ENCODE measurements around the gene FGA. TPM values are rescaled to one million over a fixed set of nuclear protein-coding genes. Genes with fewer than 3 reads are reported as not detected.

FGA gene
- total RNA-seq, 2 donors from 2014 or later = not detected

GRCh38 chr4:154582723-154583122 lies 7.8 kb downstream of the FGA start:
- Mint-ChIP-seq H3K4me3 (no peak overlapping the region), H3K9me3 (no peaks in the 10 kb centered on the region)

GRCh38 chr4:154579927-154580326 lies 10.6 kb downstream of the FGA start:
- Mint-ChIP-seq H3K4me3 (no peak overlapping the region), H3K4me1 (ENCODE audit: low read depth in 2 of 2) (no peaks in the 10 kb centered on the region), H3K27ac (no peak overlapping the region), H3K27me3 (peaks cover 10 to 26% of the 10 kb centered on the region in 2 donors), H3K36me3 (no peaks in the 10 kb centered on the region), H3K9me3 (no peaks in the 10 kb centered on the region)
- ATAC-seq (no peak), DNase-seq (ENCODE audit: low spot score) (no peak)

More at GRCh38 chr4:154582723-154583122, 7.8 kb downstream of the FGA start:
- DNase-seq (ENCODE audit: low spot score) = no peak
- no peaks in the 10 kb centered on the region for H3K4me1 Mint-ChIP-seq (ENCODE audit: low read depth in 2 of 2)
- no peaks in the 10 kb centered on the region for H3K36me3 Mint-ChIP-seq
- ATAC-seq = no peak
- H3K27me3 Mint-ChIP-seq = peaks cover 14 to 27% of the 10 kb centered on the region in 2 donors
- no peak overlapping the region for H3K27ac Mint-ChIP-seq

- no peak for ATAC-seq
- peaks cover 10 to 26% of the 10 kb centered on the region in 2 donors for H3K27me3 Mint-ChIP-seq
Observed at GRCh38 chr4:154578919-154579318, 11.6 kb downstream of the FGA start.

GRCh38 chr4:154577324-154577723 lies 13.2 kb downstream of the FGA start:
- DNase-seq (ENCODE audit: low spot score) (no peak), ATAC-seq (no peak)
- H3K4me3 Mint-ChIP-seq = no peak overlapping the region
- H3K36me3 Mint-ChIP-seq = no peaks in the 10 kb centered on the region
- H3K9me3 Mint-ChIP-seq = no peaks in the 10 kb centered on the region
- H3K27ac Mint-ChIP-seq = no peak overlapping the region
- H3K4me1 Mint-ChIP-seq (ENCODE audit: low read depth in 2 of 2) = no peaks in the 10 kb centered on the region
- peaks cover 10 to 26% of the 10 kb centered on the region in 2 donors for H3K27me3 Mint-ChIP-seq

More at GRCh38 chr4:154578919-154579318, 11.6 kb downstream of the FGA start:
- no peak overlapping the region for H3K4me3 Mint-ChIP-seq
- no peaks in the 10 kb centered on the region for H3K9me3 Mint-ChIP-seq
- no peaks in the 10 kb centered on the region for H3K36me3 Mint-ChIP-seq
- no peaks in the 10 kb centered on the region for H3K4me1 Mint-ChIP-seq (ENCODE audit: low read depth in 2 of 2)
- no peak overlapping the region for H3K27ac Mint-ChIP-seq
- no peak for DNase-seq (ENCODE audit: low spot score)

GRCh38 chr4:154574311-154574710 lies 16.2 kb downstream of the FGA start:
- DNase-seq (ENCODE audit: low spot score) (no peak), ATAC-seq (no peak)
- Mint-ChIP-seq H3K27me3 (peaks cover 7 to 23% of the 10 kb centered on the region in 2 donors), H3K36me3 (no peaks in the 10 kb centered on the region), H3K4me3 (no peak overlapping the region), H3K9me3 (no peaks in the 10 kb centered on the region), H3K27ac (no peak overlapping the region), H3K4me1 (ENCODE audit: low read depth in 2 of 2) (no peaks in the 10 kb centered on the region)

GRCh38 chr4:154573190-154573870 lies 17.2 kb downstream of the FGA start:
- H3K4me1 Mint-ChIP-seq (ENCODE audit: low read depth in 2 of 2) = no peaks in the 10 kb centered on the region
- ATAC-seq (no peak), DNase-seq (ENCODE audit: low spot score) (no peak)
- H3K36me3 Mint-ChIP-seq = no peaks in the 10 kb centered on the region
- peaks cover 6 to 19% of the 10 kb centered on the region in 2 donors for H3K27me3 Mint-ChIP-seq
- no peak overlapping the region for H3K27ac Mint-ChIP-seq
- no peaks in the 10 kb centered on the region for H3K9me3 Mint-ChIP-seq
- H3K4me3 Mint-ChIP-seq = no peak overlapping the region

GRCh38 chr4:154569584-154569983 lies 21.0 kb downstream of the FGA start:
- no peaks in the 10 kb centered on the region for H3K36me3 Mint-ChIP-seq
- no peak overlapping the region for H3K27ac Mint-ChIP-seq
- ATAC-seq = no peak
- H3K27me3 Mint-ChIP-seq = peaks cover 4 to 13% of the 10 kb centered on the region in 2 donors
- no peaks in the 10 kb centered on the region for H3K4me1 Mint-ChIP-seq (ENCODE audit: low read depth in 2 of 2)
- H3K9me3 Mint-ChIP-seq = no peaks in the 10 kb centered on the region
- no peak overlapping the region for H3K4me3 Mint-ChIP-seq
- DNase-seq (ENCODE audit: low spot score) = no peak

- Mint-ChIP-seq H3K4me1 (ENCODE audit: low read depth in 2 of 2) (no peaks in the 10 kb centered on the region), H3K9me3 (no peaks in the 10 kb centered on the region), H3K27me3 (peaks cover 4 to 13% of the 10 kb centered on the region in 2 donors), H3K27ac (no peak overlapping the region), H3K4me3 (no peak overlapping the region), H3K36me3 (no peaks in the 10 kb centered on the region)
- ATAC-seq = no peak
- no peak for DNase-seq (ENCODE audit: low spot score)
Observed at GRCh38 chr4:154569028-154569427, 21.5 kb downstream of the FGA start.

- no peak overlapping the region for H3K27ac Mint-ChIP-seq
- no peak overlapping the region for H3K4me3 Mint-ChIP-seq
- no peaks in the 10 kb centered on the region for H3K36me3 Mint-ChIP-seq
- ATAC-seq (no peak), DNase-seq (ENCODE audit: low spot score) (no peak)
- peaks cover 4 to 8% of the 10 kb centered on the region in 2 donors for H3K27me3 Mint-ChIP-seq
- no peaks in the 10 kb centered on the region for H3K4me1 Mint-ChIP-seq (ENCODE audit: low read depth in 2 of 2)
- H3K9me3 Mint-ChIP-seq = no peaks in the 10 kb centered on the region
Observed at GRCh38 chr4:154566639-154567204, 23.8 kb downstream of the FGA start.

GRCh38 chr4:154565704-154566103 lies 24.8 kb downstream of the FGA start:
- H3K27me3 Mint-ChIP-seq = peaks cover 7 to 9% of the 10 kb centered on the region in 2 donors
- no peaks in the 10 kb centered on the region for H3K9me3 Mint-ChIP-seq
- ATAC-seq (no peak), DNase-seq (ENCODE audit: low spot score) (no peak)
- H3K27ac Mint-ChIP-seq = no peak overlapping the region
- no peak overlapping the region for H3K4me3 Mint-ChIP-seq
- no peaks in the 10 kb centered on the region for H3K4me1 Mint-ChIP-seq (ENCODE audit: low read depth in 2 of 2)
- H3K36me3 Mint-ChIP-seq = no peaks in the 10 kb centered on the region

GRCh38 chr4:154564311-154564710 lies 26.2 kb downstream of the FGA start:
- DNase-seq (ENCODE audit: low spot score) (no peak), ATAC-seq (no peak)
- Mint-ChIP-seq H3K36me3 (no peaks in the 10 kb centered on the region), H3K4me3 (no peak overlapping the region), H3K4me1 (ENCODE audit: low read depth in 2 of 2) (no peaks in the 10 kb centered on the region), H3K27ac (no peak overlapping the region), H3K27me3 (peaks cover 5 to 11% of the 10 kb centered on the region in 2 donors), H3K9me3 (no peaks in the 10 kb centered on the region)

- DNase-seq (ENCODE audit: low spot score) (no peak), ATAC-seq (no peak)
- H3K4me3 Mint-ChIP-seq = no peak within 1 kb of the TSS
- H3K36me3 Mint-ChIP-seq = no peaks in the 10 kb centered on the region
- no peaks in the 10 kb centered on the region for H3K9me3 Mint-ChIP-seq
- no peak within 1 kb of the TSS for H3K27ac Mint-ChIP-seq
- H3K27me3 Mint-ChIP-seq = peaks cover 5 to 11% of the 10 kb centered on the region in 2 donors
- no peaks in the 10 kb centered on the region for H3K4me1 Mint-ChIP-seq (ENCODE audit: low read depth in 2 of 2)
Observed at GRCh38 chr4:154562697-154563254, 27.8 kb downstream of the FGA start, which contains the start of gene FGB. Gene FGB (plus strand): TSS chr4:154563011. CDS start chr4:154563019, 8 bp downstream.

- DNase-seq (ENCODE audit: low spot score) (no peak), ATAC-seq (peak in 1 of 2 donors; percentile 40)
- Mint-ChIP-seq H3K4me1 (ENCODE audit: low read depth in 2 of 2) (no peaks in the 10 kb centered on the region), H3K27me3 (peaks cover 5 to 11% of the 10 kb centered on the region in 2 donors), H3K36me3 (no peaks in the 10 kb centered on the region), H3K9me3 (no peaks in the 10 kb centered on the region), H3K4me3 (no peak overlapping the region), H3K27ac (no peak overlapping the region)
Observed at GRCh38 chr4:154560824-154561231, 29.7 kb downstream of the FGA start.

GRCh38 chr4:154560419-154560801 lies 30.1 kb downstream of the FGA start:
- no peak for DNase-seq (ENCODE audit: low spot score)
- H3K4me1 Mint-ChIP-seq (ENCODE audit: low read depth in 2 of 2) = no peaks in the 10 kb centered on the region
- ATAC-seq = peak in 1 of 2 donors; percentile 55
- H3K9me3 Mint-ChIP-seq = no peaks in the 10 kb centered on the region
- H3K36me3 Mint-ChIP-seq = no peaks in the 10 kb centered on the region
- H3K4me3 Mint-ChIP-seq = no peak overlapping the region
- H3K27ac Mint-ChIP-seq = no peak overlapping the region
- peaks cover 5 to 11% of the 10 kb centered on the region in 2 donors for H3K27me3 Mint-ChIP-seq
